ENCODE data around the gene SVEP1. TPM values are rescaled to one million over a fixed set of nuclear protein-coding genes. Genes with fewer than 3 reads are reported as not detected.

Gene SVEP1
- total RNA-seq, 1 donor from 2014 or later, result 359 TPM

DNA sequence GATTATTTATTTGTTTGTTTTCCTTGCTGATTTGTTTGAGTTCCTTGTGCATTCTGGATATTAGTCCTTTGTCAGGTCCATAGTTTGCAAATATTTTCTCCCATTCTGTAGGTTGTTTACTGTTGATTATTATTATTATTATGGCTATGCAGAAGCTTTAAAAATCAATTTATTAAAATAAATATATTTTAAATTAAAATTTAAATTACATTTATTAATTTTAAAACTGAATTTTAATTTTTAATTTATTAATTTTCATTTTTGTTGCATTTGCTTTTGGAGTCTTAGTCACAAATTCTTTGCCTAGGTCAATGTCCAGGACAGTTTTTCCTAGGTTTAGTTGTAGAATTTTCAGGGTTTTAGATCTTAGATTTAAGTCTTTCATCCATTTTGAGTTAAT is 50.9 kb downstream of the SVEP1 start:
- no peak for DNase-seq (ENCODE audit: low spot score)

DNA sequence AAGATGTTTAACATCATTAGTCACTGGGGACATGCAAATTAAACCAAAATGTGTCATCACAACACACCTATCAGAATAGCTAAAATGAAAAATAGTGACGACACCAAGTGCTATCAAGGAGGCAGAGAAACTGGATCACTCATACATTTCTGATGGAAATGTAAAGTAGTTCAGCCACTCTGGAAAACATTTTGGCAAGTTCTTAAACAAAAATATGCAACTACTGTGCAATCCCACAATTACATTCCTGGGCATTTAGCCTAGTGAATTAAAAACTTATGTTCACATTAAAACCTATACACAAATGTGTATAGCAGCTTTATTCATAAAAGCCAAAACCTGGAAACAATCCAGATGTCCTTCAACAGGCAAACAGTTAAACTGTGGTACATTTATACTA is 53.1 kb downstream of the SVEP1 start:
- no peak for DNase-seq (ENCODE audit: low spot score)

DNA sequence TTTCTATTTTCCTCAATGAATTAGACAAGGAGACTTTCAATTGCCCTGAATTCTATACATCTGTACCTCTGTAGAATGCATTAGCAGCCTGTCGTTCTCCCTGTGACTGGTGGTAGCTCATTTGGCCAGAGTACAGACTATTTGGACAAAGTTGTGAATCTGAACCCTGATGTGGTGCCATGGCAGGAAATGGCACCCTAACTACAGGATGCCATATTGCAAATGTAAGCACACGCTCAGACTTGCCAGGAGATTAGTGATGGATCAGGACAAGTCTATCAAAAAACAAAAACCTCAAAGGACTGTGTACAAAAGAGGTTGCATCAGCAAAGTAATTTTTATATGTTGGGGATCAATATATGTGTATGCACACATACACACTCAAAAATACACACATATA is 58.3 kb downstream of the SVEP1 start:
- no peak for DNase-seq (ENCODE audit: low spot score)

GRCh38 chr9:110520120-110520701 is 59.3 kb downstream of the SVEP1 start:
- DNase-seq (ENCODE audit: low spot score), result no peak

DNA sequence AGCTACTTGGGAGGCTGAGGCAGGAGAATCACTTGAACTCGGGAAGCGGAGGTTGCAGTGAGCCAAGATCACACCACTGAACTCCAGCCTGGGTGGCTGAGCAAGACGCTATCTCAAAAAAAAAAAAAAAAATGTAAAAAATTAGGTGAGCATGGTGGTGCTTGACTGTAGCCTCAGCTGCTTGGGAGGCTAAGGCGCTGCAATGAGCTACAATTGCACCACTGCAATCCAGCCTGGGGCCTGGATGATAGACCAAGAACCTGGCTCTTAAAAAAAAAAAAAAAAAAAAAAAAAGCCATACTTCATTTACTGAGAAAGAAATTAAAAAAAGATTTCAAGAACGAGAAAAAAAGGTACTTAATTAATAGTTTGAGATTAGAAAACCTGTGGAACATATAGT is 62.1 kb downstream of the SVEP1 start:
- no peak for DNase-seq (ENCODE audit: low spot score)

- DNase-seq (ENCODE audit: low spot score), result no peak
Observed at GRCh38 chr9:110514897-110515296, 64.6 kb downstream of the SVEP1 start.

DNA sequence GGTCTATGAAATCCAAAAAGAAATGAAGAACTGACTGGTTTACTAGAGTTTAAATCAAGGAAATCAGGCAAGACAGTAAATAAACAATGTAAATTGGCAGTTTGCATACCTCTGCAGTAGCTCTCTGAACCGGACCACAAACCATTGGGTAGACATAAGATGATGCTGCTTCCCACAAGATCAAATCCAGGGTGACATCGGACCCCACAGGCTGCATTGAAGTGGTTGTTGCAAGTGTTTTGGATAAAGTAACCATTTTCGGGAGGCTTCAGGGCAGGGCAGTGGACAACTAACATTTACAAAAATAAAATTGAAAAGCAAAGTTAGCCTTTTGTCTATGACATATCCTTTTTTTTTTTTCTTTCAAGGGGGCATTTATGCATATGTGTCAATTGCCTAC is 66.7 kb downstream of the SVEP1 start:
- no peak for DNase-seq (ENCODE audit: low spot score)

GRCh38 chr9:110509792-110510191 is 69.7 kb downstream of the SVEP1 start:
- no peak for DNase-seq (ENCODE audit: low spot score)

- no peak for DNase-seq (ENCODE audit: low spot score)
Observed at GRCh38 chr9:110502842-110503241, 76.7 kb downstream of the SVEP1 start.

DNA sequence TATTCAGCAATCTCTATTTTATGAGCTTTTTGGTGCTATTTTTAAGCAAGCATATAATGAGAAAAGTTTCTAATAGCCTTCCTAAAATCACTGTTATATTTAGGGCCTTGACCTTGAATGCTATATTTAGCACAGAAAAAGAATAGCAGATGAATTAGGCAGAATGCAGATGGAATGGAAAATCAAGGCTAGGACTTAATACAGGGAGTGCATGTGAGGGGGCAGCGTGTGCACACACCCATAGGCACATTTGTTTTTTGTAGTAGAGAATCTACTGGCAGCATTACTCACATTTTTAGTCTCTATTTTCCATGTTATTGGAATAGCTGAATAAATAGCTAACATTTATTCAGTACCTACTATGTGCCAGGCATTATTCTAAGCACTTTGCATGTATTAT is 79.9 kb downstream of the SVEP1 start:
- DNase-seq (ENCODE audit: low spot score), result no peak

GRCh38 chr9:110487196-110487595 is 92.3 kb downstream of the SVEP1 start:
- DNase-seq (ENCODE audit: low spot score), result no peak

DNA sequence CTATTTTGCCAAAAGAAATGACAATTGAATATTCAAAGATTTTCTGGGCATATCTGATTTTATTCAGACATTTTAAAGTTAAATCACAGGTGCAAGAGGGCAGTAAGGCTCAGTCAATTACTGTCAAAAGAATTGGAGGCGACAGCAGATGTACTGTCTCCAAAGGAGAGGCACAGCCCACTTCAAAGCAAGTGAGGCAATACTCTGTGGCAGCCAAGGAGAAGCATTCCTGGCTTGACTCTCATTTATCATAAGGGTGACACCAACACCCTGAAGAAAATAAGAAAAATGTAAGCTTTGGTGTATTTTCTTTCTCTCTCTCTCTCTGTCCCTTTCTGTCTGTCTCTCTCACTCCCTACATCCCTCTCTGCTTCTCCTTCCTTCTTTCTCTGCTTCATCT is 93.3 kb downstream of the SVEP1 start:
- DNase-seq (ENCODE audit: low spot score), result no peak

DNA sequence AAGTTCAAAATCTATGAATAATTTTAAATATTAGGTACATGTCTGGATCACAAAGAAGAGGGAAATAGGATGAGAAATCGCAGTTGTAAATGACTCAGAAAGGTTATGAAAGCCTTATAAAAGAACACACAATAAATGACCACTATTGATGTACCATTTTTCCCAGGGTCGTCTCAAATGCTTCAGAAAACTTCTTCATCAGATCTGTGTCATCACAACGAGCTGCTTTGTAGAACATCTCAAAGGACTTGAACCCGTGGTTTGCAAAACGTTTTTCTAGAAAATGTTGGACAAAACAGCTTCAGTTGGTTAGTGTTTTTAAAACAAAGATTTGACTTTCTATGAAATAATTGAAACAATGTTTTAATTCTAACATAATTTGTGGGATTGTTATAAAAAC is 100.1 kb downstream of the SVEP1 start:
- DNase-seq (ENCODE audit: low spot score), result no peak

GRCh38 chr9:110476251-110476650 is 103.3 kb downstream of the SVEP1 start:
- DNase-seq (ENCODE audit: low spot score), result no peak

DNA sequence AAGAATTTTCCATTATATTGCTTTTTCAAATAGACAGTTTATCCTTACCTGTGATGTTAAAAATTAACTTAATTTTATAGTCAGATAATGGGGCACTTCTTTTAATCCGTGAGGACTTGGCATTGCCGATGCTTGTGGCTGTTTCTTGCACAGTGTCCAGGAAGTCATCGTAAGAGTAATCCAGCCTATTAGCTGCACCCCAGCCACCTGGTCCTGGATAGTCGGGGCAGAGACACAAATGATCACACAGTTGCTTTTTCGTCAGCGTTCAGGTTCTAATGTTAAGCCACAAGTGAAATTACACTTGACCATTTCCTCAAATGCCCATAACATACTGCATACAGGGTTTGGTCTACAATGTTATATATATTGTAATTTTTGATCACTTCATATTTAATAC is 107.4 kb downstream of the SVEP1 start:
- DNase-seq (ENCODE audit: low spot score), result no peak

DNA sequence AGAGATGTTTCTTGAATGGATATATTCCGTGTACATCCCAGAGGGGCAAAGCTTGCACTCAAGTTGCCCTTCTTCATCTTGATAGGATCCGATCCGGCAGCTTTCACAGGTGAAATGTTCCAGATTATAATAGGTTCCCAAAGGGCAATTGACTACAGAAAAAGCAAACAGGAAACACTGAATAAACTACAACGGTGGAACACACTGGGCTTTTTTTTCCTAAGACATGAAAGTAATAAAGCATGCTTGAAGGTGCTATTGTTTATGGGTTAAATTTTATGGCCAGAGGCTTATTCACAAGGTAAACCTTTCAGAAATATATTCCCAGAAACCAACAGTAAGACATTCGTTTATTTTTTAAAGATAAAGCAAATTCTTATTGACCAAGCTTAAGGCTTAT is 110.6 kb downstream of the SVEP1 start:
- no peak for DNase-seq (ENCODE audit: low spot score)

DNA sequence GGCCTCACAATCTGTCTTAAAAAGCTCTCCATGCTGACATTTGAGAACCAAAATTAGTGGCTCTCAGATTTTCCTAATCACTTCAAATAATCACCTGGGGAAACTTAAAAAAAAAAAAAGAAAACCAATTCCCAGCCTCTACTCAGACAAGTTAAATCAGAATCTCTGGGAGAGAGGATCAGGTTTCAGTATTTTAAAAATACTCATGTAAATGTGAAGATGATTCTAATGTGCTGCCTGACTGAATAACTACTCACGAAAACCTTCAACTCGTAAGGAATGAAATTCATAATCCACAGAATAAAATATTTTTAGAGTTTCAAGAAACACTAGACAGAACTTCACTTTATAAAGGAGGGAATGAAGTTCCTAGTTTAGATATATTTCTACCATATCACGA is 114.4 kb downstream of the SVEP1 start:
- no peak for DNase-seq (ENCODE audit: low spot score)

DNA sequence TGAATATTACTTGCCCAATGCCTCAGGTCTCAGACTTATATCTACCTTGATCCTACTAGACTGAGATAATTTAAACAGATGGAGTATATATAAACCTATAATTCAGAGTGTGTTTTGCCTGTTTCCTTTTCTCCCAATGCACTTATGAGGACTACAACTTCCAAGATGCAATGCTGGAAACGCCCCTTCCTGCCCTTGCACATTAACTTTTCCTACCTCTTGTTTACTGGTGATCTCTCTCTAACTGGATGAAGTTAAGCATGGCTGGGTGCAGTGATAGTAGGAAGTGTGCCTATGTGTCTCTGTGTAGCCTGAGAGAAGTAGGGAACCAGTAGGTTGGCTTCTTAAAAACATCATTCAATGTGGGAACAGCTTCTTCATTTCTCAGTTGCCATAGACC is 115.2 kb downstream of the SVEP1 start:
- DNase-seq (ENCODE audit: low spot score), result no peak

DNA sequence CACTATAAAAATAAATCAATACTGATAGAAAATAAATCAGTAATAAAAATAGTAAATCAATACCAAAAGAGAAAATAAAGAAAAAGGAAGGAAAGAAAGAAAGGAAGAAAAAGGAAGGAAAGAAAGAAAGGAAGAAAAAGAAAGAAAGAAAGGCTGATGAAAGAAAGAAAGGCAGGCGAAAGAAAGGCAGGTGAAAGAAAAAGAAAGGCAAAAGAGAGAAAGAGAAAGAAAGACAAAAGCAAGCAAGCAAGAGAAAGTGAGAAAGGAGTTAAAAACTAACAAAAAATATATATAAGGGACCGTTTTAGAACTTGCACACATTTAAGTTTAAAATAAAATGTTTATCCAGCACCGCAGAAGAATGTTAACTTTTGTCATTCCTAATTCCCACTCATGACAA is 116.0 kb downstream of the SVEP1 start:
- DNase-seq (ENCODE audit: low spot score), result no peak

- DNase-seq (ENCODE audit: low spot score), result no peak
Observed at GRCh38 chr9:110457245-110457644, 122.3 kb downstream of the SVEP1 start.

GRCh38 chr9:110456681-110457080 is 122.9 kb downstream of the SVEP1 start:
- no peak for DNase-seq (ENCODE audit: low spot score)

- no peak for DNase-seq (ENCODE audit: low spot score)
Observed at GRCh38 chr9:110455860-110456259, 123.7 kb downstream of the SVEP1 start.

GRCh38 chr9:110452227-110452801 is 127.2 kb downstream of the SVEP1 start:
- DNase-seq (ENCODE audit: low spot score), result no peak

DNA sequence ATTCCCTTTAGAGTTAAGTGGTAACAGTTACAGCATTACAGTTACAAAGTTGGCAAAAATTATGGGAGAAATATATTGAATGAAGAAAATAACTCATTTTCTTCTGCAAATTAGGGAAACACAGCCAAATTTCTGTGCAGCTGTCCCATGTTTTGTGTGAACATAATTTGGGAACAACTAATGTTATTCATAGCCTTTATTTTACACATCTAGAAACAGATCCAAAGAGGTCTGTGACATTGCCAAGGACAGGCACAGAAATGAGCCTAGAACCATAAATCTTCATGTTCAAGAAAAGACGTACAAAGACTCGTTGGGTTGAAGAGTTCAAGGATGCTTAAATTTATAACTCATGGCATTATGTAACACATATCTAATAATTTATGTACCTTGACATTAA is 127.8 kb downstream of the SVEP1 start:
- no peak for DNase-seq (ENCODE audit: low spot score)

All from mesenteric fat pad (tissue), 1 donor.